Activated T-helper 2 cell treated with anti-CD3 and anti-CD28 coated beads, Interferon-gamma antibody, Interleukin-2, Interleukin-4, amounts not matched to agents 10 μg/mL and 5 μg/mL and 100 μg/mL, durations not matched to agents 14 hours and 24 hours and 36 hours (primary cell): ENCODE data around the gene CALM3. TPM values are rescaled to one million over a fixed set of nuclear protein-coding genes. Genes with fewer than 3 reads are reported as not detected.
A peak's percentile ranks its signal among the peaks of the same experiment; 100 is the strongest.

Source experiments
- DNase-seq: peaks from one replicate; pipeline ENCODE4 v3.0.0; 2021; ENCODE audit warnings: low spot score
- H3K27ac Mint-ChIP-seq: one replicate; pipeline ENCODE4 v1.8.0; 2021; ENCODE audit warnings: mixed read lengths
- H3K27me3 Mint-ChIP-seq: one replicate; pipeline ENCODE4 v1.8.0; 2021; ENCODE audit warnings: low read depth, mixed read lengths
- H3K36me3 Mint-ChIP-seq: one replicate; pipeline ENCODE4 v1.8.0; 2021; ENCODE audit warnings: low read depth, mixed read lengths
- H3K4me1 Mint-ChIP-seq: one replicate; pipeline ENCODE4 v1.8.0; 2021; ENCODE audit warnings: low read depth, mixed read lengths
- H3K4me3 Mint-ChIP-seq: one replicate; pipeline ENCODE4 v1.8.0; 2021; ENCODE audit warnings: low read depth, mild to moderate bottlenecking, moderate library complexity, mixed read lengths
- H3K9me3 Mint-ChIP-seq: one replicate; pipeline ENCODE4 v1.8.0; 2021; ENCODE audit warnings: mixed read lengths
- intact Hi-C: fragments of 100-400 bp; cut with micrococcal nuclease; formaldehyde crosslinking; loops from one replicate; pipeline ENCODE4 v1.15.1; 2023
- total RNA-seq: library from RNA; stranded (reverse); gene quantifications from 2 replicates; pipeline ENCODE4 v1.2.3, GENCODE V29; 2022

Gene CALM3
- total RNA-seq, 1 donor from 2014 or later, result 553 TPM

- Mint-ChIP-seq H3K27me3 (peaks cover 15% of the 10 kb centered on the region), H3K36me3 (no peaks in the 10 kb centered on the region), H3K27ac (no peak overlapping the region), H3K9me3 (no peaks in the 10 kb centered on the region), H3K4me1 (peaks cover 14% of the 10 kb centered on the region), H3K4me3 (no peak overlapping the region)
- no peak for DNase-seq
- intact Hi-C loops, result no loop called here
These were observed 21.7 kb upstream of the CALM3 start for GRCh38 chr19:46579361-46579879.

- Mint-ChIP-seq H3K36me3 (no peaks in the 10 kb centered on the region), H3K9me3 (no peaks in the 10 kb centered on the region), H3K27me3 (peaks cover 17% of the 10 kb centered on the region), H3K27ac (no peak overlapping the region), H3K4me1 (peaks cover 9% of the 10 kb centered on the region), H3K4me3 (no peak overlapping the region)
- no peak for DNase-seq
- intact Hi-C loops, result no loop called here
These were observed 20.9 kb upstream of the CALM3 start for GRCh38 chr19:46580247-46580646.

- no peaks in the 10 kb centered on the region for H3K36me3 Mint-ChIP-seq
- H3K4me1 Mint-ChIP-seq, result peaks cover 5% of the 10 kb centered on the region
These were observed 15.6 kb upstream of the CALM3 start for GRCh38 chr19:46585539-46585938.

GRCh38 chr19:46586294-46586693, 14.8 kb upstream of the CALM3 start:
- no peak for DNase-seq
- no peak overlapping the region for H3K4me3 Mint-ChIP-seq
- no peak overlapping the region for H3K27ac Mint-ChIP-seq
- peaks cover 5% of the 10 kb centered on the region for H3K4me1 Mint-ChIP-seq
- intact Hi-C loops, result no loop called here
- H3K36me3 Mint-ChIP-seq, result no peaks in the 10 kb centered on the region
- peaks cover 26% of the 10 kb centered on the region for H3K27me3 Mint-ChIP-seq
- no peaks in the 10 kb centered on the region for H3K9me3 Mint-ChIP-seq

More at GRCh38 chr19:46585539-46585938, 15.6 kb upstream of the CALM3 start:
- intact Hi-C loops, result no loop called here
- Mint-ChIP-seq H3K27ac (no peak overlapping the region), H3K27me3 (peaks cover 27% of the 10 kb centered on the region), H3K9me3 (no peaks in the 10 kb centered on the region), H3K4me3 (no peak overlapping the region)
- DNase-seq, result no peak

GRCh38 chr19:46587861-46588260, 13.3 kb upstream of the CALM3 start:
- H3K4me3 Mint-ChIP-seq, result no peak overlapping the region
- H3K27me3 Mint-ChIP-seq, result peaks cover 27% of the 10 kb centered on the region
- peaks cover 5% of the 10 kb centered on the region for H3K4me1 Mint-ChIP-seq
- no peaks in the 10 kb centered on the region for H3K9me3 Mint-ChIP-seq
- intact Hi-C loops, result no loop called here
- H3K36me3 Mint-ChIP-seq, result no peaks in the 10 kb centered on the region
- H3K27ac Mint-ChIP-seq, result no peak overlapping the region
- DNase-seq, result no peak

GRCh38 chr19:46591254-46591653, 9.9 kb upstream of the CALM3 start:
- Mint-ChIP-seq H3K27ac (no peak overlapping the region), H3K9me3 (no peaks in the 10 kb centered on the region), H3K4me3 (no peak overlapping the region), H3K4me1 (no peaks in the 10 kb centered on the region), H3K27me3 (peaks cover 27% of the 10 kb centered on the region), H3K36me3 (no peaks in the 10 kb centered on the region)
- no peak for DNase-seq
- intact Hi-C loops, result no loop called here

- DNase-seq, result no peak
- Mint-ChIP-seq H3K27me3 (peaks cover 24% of the 10 kb centered on the region), H3K4me3 (no peak overlapping the region), H3K9me3 (no peaks in the 10 kb centered on the region), H3K27ac (no peak overlapping the region), H3K36me3 (no peaks in the 10 kb centered on the region), H3K4me1 (no peaks in the 10 kb centered on the region)
- intact Hi-C loops, result no loop called here
These were observed 9.3 kb upstream of the CALM3 start for GRCh38 chr19:46591870-46592269.

- DNase-seq, result no peak
- H3K4me1 Mint-ChIP-seq, result peaks cover 6% of the 10 kb centered on the region
- H3K27me3 Mint-ChIP-seq, result peaks cover 16% of the 10 kb centered on the region
- no peak overlapping the region for H3K4me3 Mint-ChIP-seq
- no peak overlapping the region for H3K27ac Mint-ChIP-seq
- intact Hi-C loops, result no loop called here
- H3K36me3 Mint-ChIP-seq, result peaks cover 14% of the 10 kb centered on the region
- peaks cover 19% of the 10 kb centered on the region for H3K9me3 Mint-ChIP-seq
These were observed 5.1 kb upstream of the CALM3 start for GRCh38 chr19:46596008-46596407.

- Mint-ChIP-seq H3K4me1 (peaks cover 12% of the 10 kb centered on the region), H3K36me3 (peaks cover 32% of the 10 kb centered on the region), H3K27me3 (peaks cover 11% of the 10 kb centered on the region), H3K9me3 (peaks cover 19% of the 10 kb centered on the region), H3K4me3 (no peak overlapping the region), H3K27ac (no peak overlapping the region)
- intact Hi-C loops, result no loop called here
- no peak for DNase-seq
These were observed 2.7 kb upstream of the CALM3 start for GRCh38 chr19:46598372-46598917.

GRCh38 chr19:46599716-46600373, 1.3 kb upstream of the CALM3 start:
- peak overlapping the region; percentile 100 for H3K27ac Mint-ChIP-seq
- H3K4me1 Mint-ChIP-seq, result peaks cover 18% of the 10 kb centered on the region
- peaks cover 42% of the 10 kb centered on the region for H3K36me3 Mint-ChIP-seq

GRCh38 chr19:46600384-46601317, 479 bp upstream of the CALM3 start:
- H3K4me1 Mint-ChIP-seq, result peaks cover 18% of the 10 kb centered on the region
- intact Hi-C loops, result loop anchor here (2.0 to 5.0 kb wide), 3 partner anchors 146 to 260 kb away; partner anchors contain the start of genes ARHGAP35, FKRP, SLC1A5 and STRN4
- DNase-seq, result peak; percentile 96
- peaks cover 5% of the 10 kb centered on the region for H3K27me3 Mint-ChIP-seq
- H3K9me3 Mint-ChIP-seq, result peaks cover 19% of the 10 kb centered on the region
- peak overlapping the region; percentile 100 for H3K27ac Mint-ChIP-seq
- peaks cover 49% of the 10 kb centered on the region for H3K36me3 Mint-ChIP-seq
- H3K4me3 Mint-ChIP-seq, result peak overlapping the region; percentile 93

More at GRCh38 chr19:46599716-46600373, 1.3 kb upstream of the CALM3 start:
- no peak for DNase-seq
- Mint-ChIP-seq H3K9me3 (peaks cover 19% of the 10 kb centered on the region), H3K27me3 (peaks cover 8% of the 10 kb centered on the region), H3K4me3 (peak overlapping the region; percentile 93)
- intact Hi-C loops, result loop anchor here (2.0 to 5.0 kb wide), 3 partner anchors 147 to 261 kb away; partner anchors contain the start of genes ARHGAP35, FKRP, SLC1A5 and STRN4

- DNase-seq, result no peak
- peaks cover 16% of the 10 kb centered on the region for H3K9me3 Mint-ChIP-seq
- peaks cover 5% of the 10 kb centered on the region for H3K27me3 Mint-ChIP-seq
- H3K27ac Mint-ChIP-seq, result peak overlapping the region; percentile 100
- H3K36me3 Mint-ChIP-seq, result peaks cover 68% of the 10 kb centered on the region
- H3K4me3 Mint-ChIP-seq, result peak overlapping the region; percentile 93
- intact Hi-C loops, result loop anchor here (1.0 to 5.0 kb wide), 4 partner anchors 9 to 185 kb away; partner anchors contain the start of genes PRKD2 and SLC1A5
- peaks cover 22% of the 10 kb centered on the region for H3K4me1 Mint-ChIP-seq
These were observed 1.5 kb downstream of the CALM3 start for GRCh38 chr19:46602392-46603194.
